Kidney epithelial cell (primary cell): ENCODE results near the gene NLRC4. TPM values are rescaled to one million over a fixed set of nuclear protein-coding genes. Genes with fewer than 3 reads are reported as not detected.
"Not testable (repeated sequence)": the region's sequence is repeated elsewhere in the genome, so short reads cannot be mapped to it uniquely, and the experiment has no call there.

ENCODE experiments used
- DNase-seq: peaks from one replicate; pipeline ENCODE4 v3.0.0-alpha.2; 2010; ENCODE audit warnings: low read depth
- H3K27me3 ChIP-seq: 2 replicates; pipeline ENCODE4 v1.6.0; 2011; ENCODE audit warnings: low read length; ENCODE audit not compliant: control insufficient read depth, insufficient read depth
- H3K36me3 ChIP-seq: 2 replicates; pipeline ENCODE4 v1.5.1; 2011; ENCODE audit warnings: low read length; ENCODE audit not compliant: control insufficient read depth, insufficient read depth
- H3K4me3 ChIP-seq: 2 replicates; pipeline ENCODE4 v1.5.1; 2011; ENCODE audit warnings: low read depth, mild to moderate bottlenecking, control low read depth, low read length
- total RNA-seq: library from RNA; depleted of rRNA; stranded (reverse); fragments of >200 nt; gene quantifications from 2 replicates; pipeline ENCODE4 v1.2.3, GENCODE V29; 2015
- TF ChIP-seq, protein P1 (sequence below): IDR thresholded peaks from 2 replicates; pipeline ENCODE4 v1.5.1; 2011; ENCODE audit warnings: mild to moderate bottlenecking, moderate library complexity, low read length, control low read depth, inconsistent platforms; ENCODE audit not compliant: insufficient read depth, poor library complexity, severe bottlenecking

The NLRC4 gene
- total RNA-seq = not detected in 2 replicates

GRCh38 chr2:32264422-32265105 is at the start of gene NLRC4:
Gene NLRC4 (minus strand): TSS chr2:32264886. CDS start chr2:32256775, 8,111 bp downstream.
- TF ChIP-seq, protein P1, sequence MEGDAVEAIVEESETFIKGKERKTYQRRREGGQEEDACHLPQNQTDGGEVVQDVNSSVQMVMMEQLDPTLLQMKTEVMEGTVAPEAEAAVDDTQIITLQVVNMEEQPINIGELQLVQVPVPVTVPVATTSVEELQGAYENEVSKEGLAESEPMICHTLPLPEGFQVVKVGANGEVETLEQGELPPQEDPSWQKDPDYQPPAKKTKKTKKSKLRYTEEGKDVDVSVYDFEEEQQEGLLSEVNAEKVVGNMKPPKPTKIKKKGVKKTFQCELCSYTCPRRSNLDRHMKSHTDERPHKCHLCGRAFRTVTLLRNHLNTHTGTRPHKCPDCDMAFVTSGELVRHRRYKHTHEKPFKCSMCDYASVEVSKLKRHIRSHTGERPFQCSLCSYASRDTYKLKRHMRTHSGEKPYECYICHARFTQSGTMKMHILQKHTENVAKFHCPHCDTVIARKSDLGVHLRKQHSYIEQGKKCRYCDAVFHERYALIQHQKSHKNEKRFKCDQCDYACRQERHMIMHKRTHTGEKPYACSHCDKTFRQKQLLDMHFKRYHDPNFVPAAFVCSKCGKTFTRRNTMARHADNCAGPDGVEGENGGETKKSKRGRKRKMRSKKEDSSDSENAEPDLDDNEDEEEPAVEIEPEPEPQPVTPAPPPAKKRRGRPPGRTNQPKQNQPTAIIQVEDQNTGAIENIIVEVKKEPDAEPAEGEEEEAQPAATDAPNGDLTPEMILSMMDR = no peak
- no peak for DNase-seq
- Histone ChIP-seq H3K36me3 (no peaks in the 10 kb centered on the region), H3K4me3 (no peak within 1 kb of the TSS), H3K27me3 (no peaks in the 10 kb centered on the region)

- no peaks in the 10 kb centered on the region for H3K36me3 ChIP-seq
- no peak for DNase-seq
- H3K27me3 ChIP-seq = no peaks in the 10 kb centered on the region
- no peak overlapping the region for H3K4me3 ChIP-seq
- TF ChIP-seq, protein P1 = no peak
Observed at GRCh38 chr2:32310577-32310976, 45.9 kb upstream of the NLRC4 start.

GRCh38 chr2:32293966-32294562 is 29.4 kb upstream of the NLRC4 start:
- DNase-seq, H3K27me3 ChIP-seq, H3K36me3 ChIP-seq: not testable (repeated sequence)

DNA sequence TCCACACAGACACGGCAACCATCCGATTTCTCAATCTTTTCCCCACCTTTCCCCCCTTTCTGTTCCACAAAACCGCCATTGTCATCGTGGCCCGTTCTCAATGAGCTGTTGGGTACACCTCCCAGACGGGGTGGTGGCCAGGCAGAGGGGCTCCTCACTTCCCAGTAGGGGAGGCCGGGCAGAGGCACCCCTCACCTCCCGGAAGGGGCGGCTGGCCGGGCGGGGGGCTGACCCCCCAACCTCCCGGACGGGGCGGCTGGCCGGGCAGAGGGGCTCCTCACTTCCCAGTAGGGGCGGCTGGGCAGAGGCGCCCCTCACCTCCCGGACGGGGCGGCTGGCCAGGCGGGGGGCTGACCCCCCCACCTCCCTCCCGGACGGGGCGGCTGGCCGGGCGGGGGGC is 28.8 kb upstream of the NLRC4 start:
- not testable (repeated sequence) for H3K4me3 ChIP-seq, H3K27me3 ChIP-seq, H3K36me3 ChIP-seq, DNase-seq

More at GRCh38 chr2:32293966-32294562, 29.4 kb upstream of the NLRC4 start:
- not testable (repeated sequence) for H3K4me3 ChIP-seq

DNA sequence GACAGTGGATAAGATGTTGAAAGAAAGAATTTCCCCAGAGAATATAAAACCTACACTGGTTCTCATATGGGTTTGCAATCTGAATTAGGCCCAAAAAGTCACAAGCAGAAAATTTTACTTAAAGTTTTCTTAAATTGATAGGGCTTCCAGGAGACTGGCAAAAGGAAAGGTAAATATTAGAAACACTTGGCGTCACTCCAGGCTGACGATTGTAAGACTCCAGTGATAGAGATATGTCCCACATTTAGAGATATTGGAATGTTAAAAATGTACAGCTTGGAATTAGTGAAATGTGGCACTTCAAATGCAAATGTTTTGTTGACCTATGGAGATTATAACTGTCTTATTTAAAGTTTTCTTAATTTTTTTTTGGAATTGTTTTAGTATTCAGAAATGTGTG is 27.1 kb upstream of the NLRC4 start:
- no peak for DNase-seq
- Histone ChIP-seq H3K36me3 (no peaks in the 10 kb centered on the region), H3K4me3 (no peak overlapping the region), H3K27me3 (no peaks in the 10 kb centered on the region)
- TF ChIP-seq, protein P1 = no peak

DNA sequence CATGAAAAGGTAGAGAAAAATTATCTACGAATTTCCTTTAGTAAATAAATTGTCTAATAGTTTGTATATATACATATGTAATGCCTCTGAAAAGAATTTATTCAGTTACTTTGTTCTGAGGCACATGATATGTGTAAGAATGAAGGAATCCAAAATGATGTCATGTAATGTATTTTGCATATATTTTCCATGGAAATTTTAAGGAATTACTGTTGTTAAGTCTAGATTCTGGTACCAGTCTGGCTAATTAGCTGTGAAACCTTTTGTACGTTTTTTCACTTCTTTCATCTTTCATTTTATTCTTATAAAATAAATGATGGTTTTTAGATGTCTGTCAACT is 25.3 kb upstream of the NLRC4 start:
- TF ChIP-seq, protein P1 = no peak
- Histone ChIP-seq H3K4me3 (no peak overlapping the region), H3K36me3 (no peaks in the 10 kb centered on the region), H3K27me3 (no peaks in the 10 kb centered on the region)
- DNase-seq = no peak
